ENCODE results near the gene AK2.

DNA sequence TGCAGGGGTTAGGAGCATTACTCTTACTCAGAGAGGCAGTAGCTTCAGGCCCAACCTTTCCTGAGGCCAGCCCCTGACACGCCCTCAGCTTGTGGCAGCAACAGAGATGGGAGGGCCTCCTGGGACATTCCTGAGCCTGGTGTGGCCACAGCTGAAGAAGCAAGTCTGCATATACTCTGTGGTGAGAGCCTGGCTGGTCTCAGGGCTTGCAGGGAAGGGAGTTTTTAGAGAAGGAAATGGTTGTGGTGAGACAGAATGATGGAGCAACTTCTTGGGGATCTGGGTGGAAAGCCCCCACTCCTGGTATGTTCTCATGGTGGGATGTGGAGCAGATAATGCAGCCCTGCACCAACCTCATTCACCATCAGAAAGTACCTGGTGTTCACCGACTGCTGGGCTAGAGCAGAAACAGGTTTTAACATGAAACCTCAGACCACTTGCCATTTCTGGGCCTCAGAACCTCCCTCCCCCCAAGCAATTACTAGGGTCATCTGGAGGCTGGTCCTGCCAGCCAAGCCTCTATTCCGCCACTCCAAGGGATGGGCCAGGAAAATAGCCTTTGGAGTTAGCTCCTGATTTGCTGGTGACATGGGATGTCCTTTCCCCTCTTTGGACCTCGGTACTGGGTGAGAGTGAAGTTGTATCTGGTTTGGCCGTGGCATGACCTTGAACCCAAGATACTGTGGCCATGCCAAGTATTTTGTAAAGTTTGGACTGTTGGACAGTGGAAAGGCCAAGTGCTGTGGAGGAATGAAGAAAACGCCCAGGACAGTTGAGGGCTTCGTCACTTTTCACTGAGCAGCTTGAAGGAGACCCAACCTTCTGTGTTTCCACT lies 44.0 kb downstream of the AK2 start:
- no peak for TF ChIP-seq RFX5 (IDR thresholded peaks at IDR 0.05)
- TF ChIP-seq, protein P1, sequence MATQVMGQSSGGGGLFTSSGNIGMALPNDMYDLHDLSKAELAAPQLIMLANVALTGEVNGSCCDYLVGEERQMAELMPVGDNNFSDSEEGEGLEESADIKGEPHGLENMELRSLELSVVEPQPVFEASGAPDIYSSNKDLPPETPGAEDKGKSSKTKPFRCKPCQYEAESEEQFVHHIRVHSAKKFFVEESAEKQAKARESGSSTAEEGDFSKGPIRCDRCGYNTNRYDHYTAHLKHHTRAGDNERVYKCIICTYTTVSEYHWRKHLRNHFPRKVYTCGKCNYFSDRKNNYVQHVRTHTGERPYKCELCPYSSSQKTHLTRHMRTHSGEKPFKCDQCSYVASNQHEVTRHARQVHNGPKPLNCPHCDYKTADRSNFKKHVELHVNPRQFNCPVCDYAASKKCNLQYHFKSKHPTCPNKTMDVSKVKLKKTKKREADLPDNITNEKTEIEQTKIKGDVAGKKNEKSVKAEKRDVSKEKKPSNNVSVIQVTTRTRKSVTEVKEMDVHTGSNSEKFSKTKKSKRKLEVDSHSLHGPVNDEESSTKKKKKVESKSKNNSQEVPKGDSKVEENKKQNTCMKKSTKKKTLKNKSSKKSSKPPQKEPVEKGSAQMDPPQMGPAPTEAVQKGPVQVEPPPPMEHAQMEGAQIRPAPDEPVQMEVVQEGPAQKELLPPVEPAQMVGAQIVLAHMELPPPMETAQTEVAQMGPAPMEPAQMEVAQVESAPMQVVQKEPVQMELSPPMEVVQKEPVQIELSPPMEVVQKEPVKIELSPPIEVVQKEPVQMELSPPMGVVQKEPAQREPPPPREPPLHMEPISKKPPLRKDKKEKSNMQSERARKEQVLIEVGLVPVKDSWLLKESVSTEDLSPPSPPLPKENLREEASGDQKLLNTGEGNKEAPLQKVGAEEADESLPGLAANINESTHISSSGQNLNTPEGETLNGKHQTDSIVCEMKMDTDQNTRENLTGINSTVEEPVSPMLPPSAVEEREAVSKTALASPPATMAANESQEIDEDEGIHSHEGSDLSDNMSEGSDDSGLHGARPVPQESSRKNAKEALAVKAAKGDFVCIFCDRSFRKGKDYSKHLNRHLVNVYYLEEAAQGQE (IDR thresholded peaks at IDR 0.05): no peak
- no peak for TF ChIP-seq CHD2 (IDR thresholded peaks at IDR 0.05; ENCODE audit: low read length, partially characterized antibody)
- no peak for TF ChIP-seq POLR2A (IDR thresholded peaks at IDR 0.05; ENCODE audit: low read length)
- TF ChIP-seq FOSL2 (IDR thresholded peaks at IDR 0.05): no peak
- TF ChIP-seq FOSL2 (CRISPR knock-in tag; IDR thresholded peaks at IDR 0.05): no peak
- TF ChIP-seq, protein P2, sequence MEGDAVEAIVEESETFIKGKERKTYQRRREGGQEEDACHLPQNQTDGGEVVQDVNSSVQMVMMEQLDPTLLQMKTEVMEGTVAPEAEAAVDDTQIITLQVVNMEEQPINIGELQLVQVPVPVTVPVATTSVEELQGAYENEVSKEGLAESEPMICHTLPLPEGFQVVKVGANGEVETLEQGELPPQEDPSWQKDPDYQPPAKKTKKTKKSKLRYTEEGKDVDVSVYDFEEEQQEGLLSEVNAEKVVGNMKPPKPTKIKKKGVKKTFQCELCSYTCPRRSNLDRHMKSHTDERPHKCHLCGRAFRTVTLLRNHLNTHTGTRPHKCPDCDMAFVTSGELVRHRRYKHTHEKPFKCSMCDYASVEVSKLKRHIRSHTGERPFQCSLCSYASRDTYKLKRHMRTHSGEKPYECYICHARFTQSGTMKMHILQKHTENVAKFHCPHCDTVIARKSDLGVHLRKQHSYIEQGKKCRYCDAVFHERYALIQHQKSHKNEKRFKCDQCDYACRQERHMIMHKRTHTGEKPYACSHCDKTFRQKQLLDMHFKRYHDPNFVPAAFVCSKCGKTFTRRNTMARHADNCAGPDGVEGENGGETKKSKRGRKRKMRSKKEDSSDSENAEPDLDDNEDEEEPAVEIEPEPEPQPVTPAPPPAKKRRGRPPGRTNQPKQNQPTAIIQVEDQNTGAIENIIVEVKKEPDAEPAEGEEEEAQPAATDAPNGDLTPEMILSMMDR (IDR thresholded peaks at IDR 0.05): no peak
- no peak for TF ChIP-seq HOXB13 (CRISPR knock-in tag; IDR thresholded peaks at IDR 0.05; ENCODE audit: low read depth)
- TF ChIP-seq RAD21 (conservative IDR thresholded peaks at IDR 0.05 in 1 of 2, IDR thresholded peaks at IDR 0.05 in 1 of 2): no peak
- TF ChIP-seq RCOR1 (IDR thresholded peaks at IDR 0.05; ENCODE audit: low read depth, low read length): no peak
- no peak for TF ChIP-seq RNF2 (IDR thresholded peaks at IDR 0.05; ENCODE audit: borderline replicate concordance, low read depth)
- TF ChIP-seq RARB (CRISPR knock-in tag; IDR thresholded peaks at IDR 0.05): no peak

All from A549 (cell line).